ENCODE results near the gene PHGDH.

GRCh38 chr1:119701659-119702058, 10.1 kb upstream of the PHGDH start:
- TF ChIP-seq POLR2A (IDR thresholded peaks at IDR 0.05) (no peak), CTCF (IDR thresholded peaks at IDR 0.05) (no peak)
